SK-N-SH treated with all-trans-retinoic acid at 6 μM for 48 hours (cell line): ENCODE results near the gene TGOLN2.

ENCODE experiments used
- ATAC-seq: fragments of 200-7000 bp; cut with Tn5 transposase; 3 replicates; pipeline ENCODE4 v1.9.1; 2020; ENCODE audit warnings: mild to moderate bottlenecking, moderate library complexity
- ARNTL ChIP-seq: fragments of 450-650 bp; formaldehyde crosslinking; IDR thresholded peaks from 2 replicates; pipeline ENCODE4 v1.5.0; 2020; ENCODE audit warnings: low read depth, mild to moderate bottlenecking, moderate library complexity, borderline replicate concordance
- BACH2 ChIP-seq: fragments of 250-450 bp; sonication (Bioruptor Pico); IDR thresholded peaks from 2 replicates; pipeline ENCODE4 v1.9.0; 2021; ENCODE audit warnings: mild to moderate bottlenecking, borderline replicate concordance
- CSDC2 ChIP-seq: fragments of 250-450 bp; sonication (Bioruptor Pico); IDR thresholded peaks from 2 replicates; pipeline ENCODE4 v1.5.0; 2020; ENCODE audit warnings: mild to moderate bottlenecking, moderate library complexity
- CSRNP3 ChIP-seq: fragments of 250-450 bp; sonication (Bioruptor Pico); IDR thresholded peaks from 2 replicates; pipeline ENCODE4 v1.5.1; 2021; ENCODE audit warnings: mild to moderate bottlenecking, moderate library complexity
- ESRRG ChIP-seq: fragments of 250-450 bp; sonication (Bioruptor Pico); IDR thresholded peaks from 2 replicates; pipeline ENCODE4 v1.6.1; 2021; ENCODE audit warnings: mild to moderate bottlenecking
- ISL1 ChIP-seq: fragments of 250-450 bp; sonication (Bioruptor Pico); IDR thresholded peaks from 2 replicates; pipeline ENCODE4 v2.1.2; 2022; ENCODE audit warnings: mild to moderate bottlenecking, moderate library complexity
- OSR1 ChIP-seq: fragments of 250-450 bp; sonication (Bioruptor Pico); IDR thresholded peaks from 2 replicates; pipeline ENCODE4 v1.8.0; 2022; ENCODE audit warnings: moderate library complexity, mild to moderate bottlenecking, inconsistent platforms
- PATZ1 ChIP-seq: fragments of 250-450 bp; sonication (Bioruptor Pico); IDR thresholded peaks from 2 replicates; pipeline ENCODE4 v1.8.0; 2020; ENCODE audit warnings: mild to moderate bottlenecking, moderate library complexity, borderline replicate concordance
- POU6F1 ChIP-seq: fragments of 250-450 bp; sonication (Bioruptor Pico); IDR thresholded peaks from 2 replicates; pipeline ENCODE4 v1.8.0; 2021; ENCODE audit warnings: low read depth, mild to moderate bottlenecking, moderate library complexity, borderline replicate concordance
- PPARA ChIP-seq: fragments of 250-450 bp; sonication (Bioruptor Pico); IDR thresholded peaks from 2 replicates; pipeline ENCODE4 v1.5.0; 2020; ENCODE audit warnings: mild to moderate bottlenecking, borderline replicate concordance
- RARB ChIP-seq: fragments of 250-450 bp; sonication (Bioruptor Pico); IDR thresholded peaks from 2 replicates; pipeline ENCODE4 v1.8.0; 2021; ENCODE audit warnings: mild to moderate bottlenecking, moderate library complexity
- SNAI2 ChIP-seq: fragments of 250-450 bp; sonication (Bioruptor Pico); IDR thresholded peaks from 2 replicates; pipeline ENCODE4 v1.5.0; 2020; ENCODE audit warnings: mild to moderate bottlenecking, moderate library complexity
- TCF4 ChIP-seq: fragments of 250-450 bp; sonication (Bioruptor Pico); IDR thresholded peaks from 2 replicates; pipeline ENCODE4 v1.8.0; 2021; ENCODE audit warnings: mild to moderate bottlenecking, moderate library complexity, borderline replicate concordance
- TOX ChIP-seq: fragments of 250-450 bp; sonication (Bioruptor Pico); IDR thresholded peaks from 2 replicates; pipeline ENCODE4 v1.8.0; 2021; ENCODE audit warnings: mild to moderate bottlenecking, moderate library complexity, borderline replicate concordance
- ZC3H10 ChIP-seq: fragments of 250-450 bp; sonication (Bioruptor Pico); IDR thresholded peaks from 2 replicates; pipeline ENCODE4 v1.5.1; 2021; ENCODE audit warnings: mild to moderate bottlenecking, moderate library complexity
- ZFP3 ChIP-seq: fragments of 250-450 bp; sonication (Bioruptor Pico); IDR thresholded peaks from 2 replicates; pipeline ENCODE4 v1.5.0; 2020; ENCODE audit warnings: mild to moderate bottlenecking, moderate library complexity
- ZFP30 ChIP-seq: fragments of 450-650 bp; formaldehyde crosslinking; IDR thresholded peaks from 2 replicates; pipeline ENCODE4 v1.5.0; 2022; ENCODE audit warnings: mild to moderate bottlenecking, moderate library complexity
- ZNF565 ChIP-seq: fragments of 450-650 bp; formaldehyde crosslinking; conservative IDR thresholded peaks from 2 replicates; pipeline ENCODE4 v1.5.0; 2020; ENCODE audit warnings: low read depth, mild to moderate bottlenecking, moderate library complexity
- ZNF70 ChIP-seq: fragments of 450-650 bp; formaldehyde crosslinking; IDR thresholded peaks from 2 replicates; pipeline ENCODE4 v1.5.0; 2020; ENCODE audit warnings: mild to moderate bottlenecking, moderate library complexity
- ZNF8 ChIP-seq: fragments of 450-650 bp; formaldehyde crosslinking; IDR thresholded peaks from 2 replicates; pipeline ENCODE4 v1.5.0; 2020; ENCODE audit warnings: mild to moderate bottlenecking, moderate library complexity

Gene TGOLN2

GRCh38 chr2:85312404-85312803 is 15.4 kb downstream of the TGOLN2 start:
- ATAC-seq = no peak
- TF ChIP-seq TOX (CRISPR knock-in tag) (no peak), CSDC2 (CRISPR knock-in tag) (no peak), RARB (CRISPR knock-in tag) (no peak), OSR1 (CRISPR knock-in tag) (no peak), BACH2 (no peak), ZFP3 (CRISPR knock-in tag) (no peak)

GRCh38 chr2:85310330-85310729 is 17.5 kb downstream of the TGOLN2 start:
- ATAC-seq = no peak
- TF ChIP-seq SNAI2 (CRISPR knock-in tag) (no peak), ZNF8 (CRISPR knock-in tag) (no peak), ISL1 (CRISPR knock-in tag) (no peak), ZFP30 (CRISPR knock-in tag) (no peak), ZNF565 (CRISPR knock-in tag) (no peak), ARNTL (CRISPR knock-in tag) (no peak)

GRCh38 chr2:85309699-85310321 is 18.0 kb downstream of the TGOLN2 start:
- TF ChIP-seq ZNF565 (CRISPR knock-in tag) (no peak), BACH2 (no peak), POU6F1 (no peak), ESRRG (CRISPR knock-in tag) (no peak), ZNF8 (CRISPR knock-in tag) (no peak), ZC3H10 (CRISPR knock-in tag) (no peak), CSDC2 (CRISPR knock-in tag) (no peak), TCF4 (CRISPR knock-in tag) (no peak), RARB (CRISPR knock-in tag) (no peak), PPARA (no peak)
- peak; percentile 4; the same call in 2 of the 3 replicates for ATAC-seq

GRCh38 chr2:85308896-85309555 is 18.8 kb downstream of the TGOLN2 start:
- TF ChIP-seq TCF4 (CRISPR knock-in tag) (peak; percentile 35; the same call in 1 of the 2 replicates), TOX (CRISPR knock-in tag) (no peak)
- ATAC-seq = peak; percentile 88

GRCh38 chr2:85308201-85308600 is 19.6 kb downstream of the TGOLN2 start:
- ATAC-seq = no peak
- TF ChIP-seq ESRRG (CRISPR knock-in tag) = no peak
- no peak for TF ChIP-seq ZFP3 (CRISPR knock-in tag)
- TF ChIP-seq, all 23 proteins: peak for 0

GRCh38 chr2:85307527-85307897 is 20.3 kb downstream of the TGOLN2 start:
- ATAC-seq = no peak
- TF ChIP-seq RARB (CRISPR knock-in tag) (no peak), CSRNP3 (CRISPR knock-in tag) (no peak), ZNF565 (CRISPR knock-in tag) (no peak), ZFP30 (CRISPR knock-in tag) (no peak), ZFP3 (CRISPR knock-in tag) (no peak), BACH2 (no peak)

- TF ChIP-seq PATZ1 (no peak), RARB (CRISPR knock-in tag) (no peak), ZNF70 (CRISPR knock-in tag) (no peak), POU6F1 (no peak), TOX (CRISPR knock-in tag) (no peak)
- ATAC-seq = no peak
Measured at GRCh38 chr2:85303780-85304531, 23.8 kb downstream of the TGOLN2 start.
